HepG2 (cell line): ENCODE data around the gene ARPC3. TPM values are rescaled to one million over a fixed set of nuclear protein-coding genes. Genes with fewer than 3 reads are reported as not detected.
A peak's percentile ranks its signal among the peaks of the same experiment; 100 is the strongest.

ENCODE experiments used
- ATF3 ChIP-seq: sonication (generic); formaldehyde crosslinking; IDR thresholded peaks from 2 replicates; pipeline ENCODE4 v1.4.0; 2020; ENCODE audit warnings: missing genetic modification reagents
- BATF2 ChIP-seq: sonication (generic); formaldehyde crosslinking; IDR thresholded peaks from 2 replicates; pipeline ENCODE4 v1.8.0; 2022; ENCODE audit warnings: mild to moderate bottlenecking, missing genetic modification reagents, moderate library complexity
- BRF2 ChIP-seq: sonication (generic); formaldehyde crosslinking; IDR thresholded peaks from 2 replicates; pipeline ENCODE4 v1.8.1; 2022; ENCODE audit warnings: mild to moderate bottlenecking, missing genetic modification reagents
- HDAC1 ChIP-seq: sonication (generic); formaldehyde crosslinking; IDR thresholded peaks from 2 replicates; pipeline ENCODE4 v1.5.1; 2020; ENCODE audit warnings: mild to moderate bottlenecking, missing genetic modification reagents
- HOXD1 ChIP-seq: sonication (generic); formaldehyde crosslinking; IDR thresholded peaks from 2 replicates; pipeline ENCODE4 v1.5.0; 2020; ENCODE audit warnings: missing genetic modification reagents
- MAZ ChIP-seq, 2 experiments: sonication (generic) in 1 of 2; formaldehyde crosslinking in 1 of 2; IDR thresholded peaks; 2 replicates each; pipeline versions ENCODE4 v1.5.0 to v1.6.1; 2012 to 2020; ENCODE audit warnings: low read depth in 2 of 2, mild to moderate bottlenecking in 2 of 2, borderline replicate concordance in 1 of 2, improper control_type of control experiment in 1 of 2, low read length in 1 of 2, missing genetic modification reagents in 1 of 2, moderate library complexity in 1 of 2
- PCBP1 ChIP-seq: fragments of 200-400 bp; formaldehyde crosslinking; IDR thresholded peaks from 2 replicates; pipeline ENCODE4 v1.6.1; 2017; ENCODE audit warnings: mild to moderate bottlenecking, low read depth, low read length, borderline replicate concordance
- RARG ChIP-seq: sonication (generic); formaldehyde crosslinking; IDR thresholded peaks from 2 replicates; pipeline ENCODE4 v1.4.0; 2020; ENCODE audit warnings: low read depth, mild to moderate bottlenecking, missing genetic modification reagents
- RELA ChIP-seq: sonication (generic); formaldehyde crosslinking; IDR thresholded peaks from 2 replicates; pipeline ENCODE4 v1.4.0; 2020; ENCODE audit warnings: missing genetic modification reagents
- RERE ChIP-seq: IDR thresholded peaks from 2 replicates; pipeline ENCODE4 v1.6.1; 2016; ENCODE audit warnings: low read depth, missing genetic modification reagents, missing compliant biosample characterization
- RFXANK ChIP-seq: IDR thresholded peaks from 2 replicates; pipeline ENCODE4 v1.6.1; 2016
- RXRA ChIP-seq: sonication (generic); formaldehyde crosslinking; IDR thresholded peaks from 2 replicates; pipeline ENCODE4 v1.5.1; 2020; ENCODE audit warnings: missing genetic modification reagents
- SALL2 ChIP-seq: sonication (generic); formaldehyde crosslinking; IDR thresholded peaks from 2 replicates; pipeline ENCODE4 v1.8.1; 2023; ENCODE audit warnings: mild to moderate bottlenecking, missing genetic modification reagents, inconsistent platforms
- SKI ChIP-seq: fragments of 450-650 bp; IDR thresholded peaks from one replicate; pipeline ENCODE4 v1.6.1; 2018; ENCODE audit warnings: mild to moderate bottlenecking; ENCODE audit not compliant: partially characterized antibody
- SMAD9 ChIP-seq: sonication (generic); formaldehyde crosslinking; IDR thresholded peaks from 2 replicates; pipeline ENCODE4 v1.5.1; 2020; ENCODE audit warnings: mild to moderate bottlenecking, missing genetic modification reagents
- U2AF1 ChIP-seq: fragments of 200-400 bp; formaldehyde crosslinking; optimal IDR thresholded peaks from 2 replicates; pipeline ENCODE3; 2017; ENCODE audit warnings: mild to moderate bottlenecking, low read depth, low read length
- ZNF180 ChIP-seq: sonication (generic); formaldehyde crosslinking; IDR thresholded peaks from 2 replicates; pipeline ENCODE4 v1.4.0; 2020; ENCODE audit warnings: low read depth, missing genetic modification reagents, borderline replicate concordance
- ZNF205 ChIP-seq: IDR thresholded peaks from 2 replicates; pipeline ENCODE4 v1.6.1; 2018; ENCODE audit warnings: missing biosample characterization, missing genetic modification reagents
- ZNF691 ChIP-seq: sonication (generic); formaldehyde crosslinking; IDR thresholded peaks from 2 replicates; pipeline ENCODE4 v1.4.0; 2020; ENCODE audit warnings: missing genetic modification reagents, low read depth, mild to moderate bottlenecking, borderline replicate concordance
- ZNF776 ChIP-seq: sonication (generic); formaldehyde crosslinking; IDR thresholded peaks from 2 replicates; pipeline ENCODE4 v1.4.0; 2020; ENCODE audit warnings: mild to moderate bottlenecking, missing genetic modification reagents
- polyA plus RNA-seq, 8 experiments: library from polyadenylated mRNA; depleted of rRNA in 3 of 8; stranded (reverse) in 7 of 8; unstranded in 1 of 8; fragments of >200 nt; fragmentation: Illumina TruSeq in 4 of 8; extraction: Trizol in 4 of 8; gene quantifications; 2 replicates each; pipeline versions ENCODE4 v1.2.1 to v1.2.3, GENCODE V29; 2011 to 2016; ENCODE audit warnings: low read depth in 4 of 8, missing spikeins in 1 of 8, mixed read lengths in 1 of 8; ENCODE audit not compliant: insufficient read depth in 1 of 8
- total RNA-seq, 5 experiments: library from RNA; depleted of rRNA; stranded (reverse); fragments of >200 nt; fragmentation: Illumina TruSeq; extraction: Trizol; gene quantifications; 2 replicates each; pipeline ENCODE4 v1.2.3, GENCODE V29; 2016; ENCODE audit warnings: low read depth in 1 of 5

ARPC3 gene
- total and polyA plus RNA-seq, 2 of the 13 experiments (the other 11 are each of a cell fraction or from before 2014, with no cell fraction given) = 32.7 to 234 TPM

GRCh38 chr12:110403146-110403975 lies 46.8 kb downstream of the ARPC3 start, which contains the start of gene ANAPC7 (continued):
- TF ChIP-seq RARG (CRISPR knock-in tag) (no peak), ZNF205 (CRISPR knock-in tag) (no peak), BATF2 (CRISPR knock-in tag) (no peak), SKI (no peak), ZNF180 (CRISPR knock-in tag) (no peak), RELA (no peak), MAZ (IDR thresholded peaks at IDR 0.05; ENCODE audit: borderline replicate concordance, low read depth, low read length) (no peak), MAZ (CRISPR knock-in tag; IDR thresholded peaks at IDR 0.05; ENCODE audit: low read depth) (peak; percentile 58; the same call in 1 of the 2 replicates), RFXANK (CRISPR knock-in tag) (0 out of 2 replicates have a peak, but pooled peaks have one; percentile 21), U2AF1 (no peak), PCBP1 (no peak), ATF3 (CRISPR knock-in tag) (no peak), ZNF776 (0 out of 2 replicates have a peak, but pooled peaks have one; percentile 34), ZNF691 (peak; percentile 64; the same call in 1 of the 2 replicates), BRF2 (CRISPR knock-in tag) (peak; percentile 77), RERE (CRISPR knock-in tag) (no peak), SALL2 (CRISPR knock-in tag) (peak; percentile 27; the same call in 1 of the 2 replicates), HOXD1 (CRISPR knock-in tag) (peak; percentile 38; the same call in 1 of the 2 replicates), SMAD9 (CRISPR knock-in tag) (0 out of 2 replicates have a peak, but pooled peaks have one; percentile 69), RXRA (CRISPR knock-in tag) (peak; percentile 57; the same call in 1 of the 2 replicates), HDAC1 (CRISPR knock-in tag) (no peak; the same call in 1 of the 2 replicates)
